Spleen (tissue), 7 donors: Measurements from ENCODE around the gene BPIFA1.

Experiments
- POLR2AphosphoS5 ChIP-seq, 3 donors: sonication (generic); formaldehyde crosslinking; IDR thresholded peaks; one replicate each; pipeline ENCODE4 v1.5.1; 2017; ENCODE audit warnings: antibody characterized with exemption in 3 of 3
- TF ChIP-seq, protein P1 (sequence below), 11 experiments: fragments of 200-600 bp in 7 of 11; fragments of 450-650 bp in 4 of 11; sonication (generic) in 4 of 11; IDR thresholded peaks in 8 of 11; conservative IDR thresholded peaks in 3 of 11; 1 replicate in 7 of 11; 2 replicates in 4 of 11; pipeline versions ENCODE4 v1.4.0 to v1.8.0; 2016 to 2021; ENCODE audit warnings: antibody characterized with exemption in 11 of 11, inconsistent platforms in 4 of 11, mild to moderate bottlenecking in 1 of 11
- donor health status: DM: no; HTN: no; CAD: no; lungs with moderate emphysema.
- donor health status: DM: no; HTN: no; CAD: no.
- donor health status: DM: no; HTN: no; CAD: no.

DNA sequence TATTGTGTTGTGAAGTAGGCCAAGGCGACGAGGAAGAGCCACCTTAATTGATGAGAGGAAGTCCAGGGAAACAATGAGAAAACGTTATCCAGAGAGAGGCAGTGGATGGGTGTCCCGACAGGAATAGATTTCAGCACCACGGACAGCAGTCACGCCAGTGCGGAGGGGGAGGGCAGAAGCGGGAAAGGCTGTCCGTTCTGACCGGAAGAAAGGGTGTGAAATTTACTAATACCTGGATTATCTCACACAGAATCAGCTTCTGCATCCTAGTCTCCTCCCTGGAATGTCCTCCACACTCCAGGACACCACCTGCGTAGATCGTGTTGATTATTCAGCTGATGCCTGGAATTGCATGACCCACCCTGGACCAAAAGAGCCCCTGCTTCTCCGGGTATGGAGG, 26.0 kb upstream of the BPIFA1 start:
- TF ChIP-seq, protein P1, sequence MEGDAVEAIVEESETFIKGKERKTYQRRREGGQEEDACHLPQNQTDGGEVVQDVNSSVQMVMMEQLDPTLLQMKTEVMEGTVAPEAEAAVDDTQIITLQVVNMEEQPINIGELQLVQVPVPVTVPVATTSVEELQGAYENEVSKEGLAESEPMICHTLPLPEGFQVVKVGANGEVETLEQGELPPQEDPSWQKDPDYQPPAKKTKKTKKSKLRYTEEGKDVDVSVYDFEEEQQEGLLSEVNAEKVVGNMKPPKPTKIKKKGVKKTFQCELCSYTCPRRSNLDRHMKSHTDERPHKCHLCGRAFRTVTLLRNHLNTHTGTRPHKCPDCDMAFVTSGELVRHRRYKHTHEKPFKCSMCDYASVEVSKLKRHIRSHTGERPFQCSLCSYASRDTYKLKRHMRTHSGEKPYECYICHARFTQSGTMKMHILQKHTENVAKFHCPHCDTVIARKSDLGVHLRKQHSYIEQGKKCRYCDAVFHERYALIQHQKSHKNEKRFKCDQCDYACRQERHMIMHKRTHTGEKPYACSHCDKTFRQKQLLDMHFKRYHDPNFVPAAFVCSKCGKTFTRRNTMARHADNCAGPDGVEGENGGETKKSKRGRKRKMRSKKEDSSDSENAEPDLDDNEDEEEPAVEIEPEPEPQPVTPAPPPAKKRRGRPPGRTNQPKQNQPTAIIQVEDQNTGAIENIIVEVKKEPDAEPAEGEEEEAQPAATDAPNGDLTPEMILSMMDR (IDR thresholded peaks at IDR 0.05 in 8 of 11, conservative IDR thresholded peaks at IDR 0.05 in 3 of 11): no peak
- TF ChIP-seq POLR2AphosphoS5 (IDR thresholded peaks at IDR 0.05): no peak
